NK-92 (cell line): ENCODE data around the gene MINDY4.

ENCODE experiments used
- DNase-seq: peaks from one replicate; lab custom pipeline; 2025; ENCODE audit not compliant: unreplicated experiment; lab: John Stamatoyannopoulos, UW

MINDY4 gene

DNA sequence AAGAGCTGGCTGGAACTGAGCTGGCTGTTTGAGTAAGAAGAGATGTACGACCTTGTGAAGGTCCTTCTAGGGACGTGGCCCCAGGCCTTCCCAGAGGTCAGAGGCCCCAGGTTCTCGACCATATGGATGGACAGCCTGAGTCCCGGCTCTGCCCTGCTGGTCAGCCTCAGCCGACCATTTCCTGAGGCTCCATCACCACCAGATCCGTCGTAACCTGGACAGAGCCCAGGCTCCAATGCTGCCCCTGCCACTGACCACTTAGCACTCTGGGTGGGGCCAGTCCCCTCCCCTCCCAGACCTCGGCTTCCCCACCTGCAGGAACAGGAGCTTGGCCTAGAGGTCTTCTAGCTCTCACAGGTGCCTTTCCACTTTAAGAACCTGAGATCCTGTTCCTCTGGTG lies 29.9 kb upstream of the MINDY4 start:
- DNase-seq: no peak

DNA sequence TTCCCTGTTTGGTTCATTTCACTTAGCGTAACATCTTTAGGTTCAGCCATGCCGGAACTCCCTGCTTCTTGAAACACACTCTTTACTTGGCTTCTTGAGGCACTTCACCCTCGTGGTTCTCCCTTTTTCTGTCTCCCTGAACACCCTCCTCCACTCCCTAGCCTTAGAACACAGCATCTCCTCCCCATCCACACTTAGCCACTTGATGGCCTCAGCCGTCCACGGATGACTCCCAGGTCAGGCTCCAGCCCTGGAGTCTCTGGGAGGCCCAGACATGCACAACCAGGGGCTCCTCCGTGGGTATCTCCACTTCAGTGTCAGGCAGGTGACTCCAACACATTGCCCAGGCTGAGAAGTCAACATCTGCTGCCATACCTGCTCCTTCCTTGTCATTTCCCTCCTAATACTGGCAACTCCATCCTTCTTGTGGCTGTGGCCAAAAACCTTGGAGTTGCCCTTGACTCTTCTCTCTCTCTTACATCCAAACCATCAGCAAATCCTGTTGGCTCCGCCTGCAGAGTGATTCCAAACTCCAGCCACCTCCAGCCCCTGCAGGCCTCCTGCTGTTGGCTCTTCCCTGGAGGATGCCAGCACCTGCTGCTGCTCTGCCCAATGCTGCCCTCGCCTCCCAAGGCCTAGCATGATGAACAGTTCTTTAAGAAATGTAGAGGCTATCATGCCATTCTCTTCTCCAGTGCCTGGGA lies 27.7 kb upstream of the MINDY4 start:
- no peak for DNase-seq

DNA sequence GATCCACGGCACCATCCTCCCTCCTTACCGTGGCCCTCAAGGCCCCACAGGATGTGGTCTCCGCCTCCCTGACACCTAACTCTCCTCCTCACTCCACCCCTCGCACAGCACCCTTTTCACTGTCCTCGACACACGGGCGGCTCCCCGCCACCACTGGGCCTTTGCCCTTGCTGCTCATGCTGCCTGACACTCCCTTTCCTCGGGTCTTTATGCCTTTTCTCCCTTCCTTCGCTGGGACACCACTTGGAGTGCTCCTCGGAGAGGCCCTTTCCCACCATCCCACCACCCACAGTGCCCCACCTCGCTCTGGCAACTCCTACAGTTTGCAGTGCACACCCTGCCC lies 27.2 kb upstream of the MINDY4 start:
- DNase-seq: no peak

DNA sequence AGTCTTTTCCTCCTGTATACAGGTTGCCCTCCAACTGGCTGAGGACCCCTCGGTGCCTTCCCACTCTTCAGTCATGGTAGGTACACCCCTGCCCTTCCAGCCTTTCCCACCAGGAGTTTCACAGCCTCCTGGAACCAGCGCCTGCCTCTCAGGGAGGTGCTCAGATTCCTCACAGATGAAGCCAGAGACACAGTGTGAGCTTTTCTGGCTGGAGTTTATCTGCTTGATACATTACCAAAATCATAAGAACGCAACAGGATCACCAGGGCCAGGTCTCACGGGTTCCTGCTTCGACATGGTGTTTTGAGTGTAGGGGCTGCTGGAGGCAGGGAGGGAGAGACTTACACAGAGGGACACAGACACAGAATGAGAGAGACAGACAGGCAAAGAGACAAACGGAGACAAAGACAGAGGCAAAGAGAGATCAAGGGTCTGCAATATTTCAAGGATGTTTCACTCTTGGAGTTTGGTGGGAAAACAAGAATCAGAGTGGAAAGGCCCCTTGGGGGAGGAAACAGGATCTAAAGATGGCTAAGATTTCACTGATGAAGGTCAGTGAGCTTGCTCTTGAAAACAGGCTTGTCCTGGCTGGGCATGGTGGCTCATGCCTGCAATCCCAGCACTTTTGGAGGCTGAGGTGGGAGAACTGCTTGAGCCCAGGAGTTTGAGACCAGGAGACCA lies 25.8 kb upstream of the MINDY4 start:
- DNase-seq: no peak

DNA sequence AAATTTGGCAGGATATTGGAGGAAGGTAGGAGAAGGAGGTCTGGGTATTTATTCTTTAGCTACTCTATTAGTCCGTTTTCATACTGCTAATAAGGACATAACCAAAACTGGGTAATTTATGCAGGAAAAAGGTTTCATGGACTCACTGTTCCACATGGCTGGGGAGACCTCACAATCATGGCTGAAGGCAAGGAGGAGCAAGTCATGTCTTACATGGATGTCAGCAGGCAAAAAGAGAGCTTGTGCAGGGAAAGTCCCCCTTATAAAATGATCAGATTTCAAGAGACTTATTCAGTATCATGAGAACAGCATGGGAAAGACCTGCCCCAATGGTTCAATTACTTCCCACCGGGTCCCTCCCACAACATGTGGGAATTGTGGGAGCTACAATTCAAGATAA lies 21.2 kb upstream of the MINDY4 start:
- no peak for DNase-seq

DNA sequence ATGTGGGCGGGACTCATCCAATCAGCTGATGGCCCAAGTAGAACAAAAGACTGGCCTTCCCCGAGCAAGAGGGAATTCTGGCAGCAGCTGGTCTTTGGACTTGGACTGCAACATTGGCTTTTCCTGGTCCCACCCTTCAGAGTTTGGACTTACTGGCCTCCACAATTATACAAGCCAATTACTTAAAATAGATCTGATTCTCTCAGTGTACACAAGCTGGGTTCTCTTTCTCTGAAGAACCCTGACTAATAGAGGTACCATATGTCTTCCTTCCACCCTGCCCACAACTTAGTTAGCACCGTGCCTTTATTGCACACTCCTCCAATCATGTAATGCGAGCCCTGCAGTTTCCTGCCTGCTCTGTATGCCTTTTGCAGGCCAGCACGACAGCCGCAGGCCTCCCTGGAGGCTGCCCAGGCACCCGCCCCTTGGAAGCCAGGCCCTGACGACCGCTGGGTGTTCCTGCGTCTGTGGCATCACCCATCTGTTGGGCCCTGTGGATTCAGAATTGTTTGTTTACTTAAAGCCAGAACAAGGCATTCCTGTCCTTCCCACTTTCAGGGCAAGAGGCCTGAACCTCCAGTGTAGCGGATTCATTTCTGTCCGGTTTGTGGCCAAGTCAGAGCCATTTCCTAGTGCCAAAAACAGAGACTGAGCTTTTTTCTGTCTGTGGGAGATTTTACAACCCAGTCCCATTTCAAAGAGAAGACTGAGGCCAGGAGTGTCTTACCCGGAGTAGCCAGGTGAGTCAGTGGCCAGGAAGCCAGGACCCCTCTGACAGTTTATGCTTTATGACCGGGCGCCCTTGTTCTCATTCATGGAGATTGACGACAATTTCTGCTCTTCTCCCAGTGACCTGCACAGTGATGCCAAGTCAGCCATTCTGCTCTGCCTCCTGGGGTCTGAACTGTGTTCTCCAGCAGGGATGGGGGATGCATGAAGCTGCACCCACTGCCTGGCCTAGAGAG lies 20.2 kb upstream of the MINDY4 start:
- DNase-seq: no peak

DNA sequence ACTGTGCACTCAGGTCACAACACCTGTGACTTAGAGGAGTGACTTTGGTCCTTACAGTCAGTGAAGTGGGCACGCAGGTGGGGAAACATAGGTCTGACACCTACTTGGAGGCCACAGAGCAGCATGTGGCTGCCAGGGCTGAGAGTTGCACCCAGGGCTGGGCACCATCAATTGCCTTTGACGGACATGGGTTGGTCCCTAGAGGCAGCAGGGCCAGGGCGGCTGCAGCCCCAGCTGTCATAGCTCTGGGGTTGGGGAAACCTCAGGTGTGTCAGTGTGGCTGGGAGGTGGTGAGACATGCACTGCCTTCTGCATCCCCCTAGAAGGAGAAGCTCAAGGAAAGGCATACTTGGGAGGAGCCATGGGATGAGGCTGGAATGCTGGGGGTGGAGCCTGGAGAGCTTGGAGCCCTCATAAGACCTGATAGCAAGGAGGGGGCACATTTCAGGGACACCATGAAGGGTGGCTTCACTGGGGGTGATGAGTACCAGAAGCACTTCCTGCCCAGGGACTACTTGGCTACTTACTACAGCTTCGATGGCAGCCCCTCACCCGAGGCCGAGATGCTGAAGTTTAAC lies 19.4 kb upstream of the MINDY4 start, which contains the start of gene INMT:
TSS of gene INMT (plus strand) at position 440 of the 578 bp plus-strand sequence. CDS start at position 456, 16 bp downstream.
- no peak for DNase-seq

DNA sequence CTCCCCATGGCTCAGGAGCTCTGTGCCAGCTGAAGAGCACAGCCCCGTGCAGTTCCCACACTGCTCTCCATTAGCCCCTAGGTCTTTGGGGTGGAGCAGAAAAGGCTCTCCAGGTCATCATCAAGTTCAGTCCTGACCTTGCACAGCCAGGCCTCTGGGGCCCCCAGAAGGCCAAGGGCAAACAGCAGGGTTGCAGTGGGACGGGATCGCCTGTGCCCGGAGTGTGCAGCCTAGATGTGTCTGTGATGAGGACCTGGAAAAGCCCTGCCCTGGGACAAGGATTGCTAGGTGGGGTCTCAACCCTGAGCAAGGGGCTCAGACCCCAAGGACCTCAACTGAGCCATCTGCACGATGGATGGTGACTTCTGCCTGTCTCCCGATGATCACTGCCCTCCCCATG lies 18.7 kb upstream of the MINDY4 start:
- DNase-seq: no peak

DNA sequence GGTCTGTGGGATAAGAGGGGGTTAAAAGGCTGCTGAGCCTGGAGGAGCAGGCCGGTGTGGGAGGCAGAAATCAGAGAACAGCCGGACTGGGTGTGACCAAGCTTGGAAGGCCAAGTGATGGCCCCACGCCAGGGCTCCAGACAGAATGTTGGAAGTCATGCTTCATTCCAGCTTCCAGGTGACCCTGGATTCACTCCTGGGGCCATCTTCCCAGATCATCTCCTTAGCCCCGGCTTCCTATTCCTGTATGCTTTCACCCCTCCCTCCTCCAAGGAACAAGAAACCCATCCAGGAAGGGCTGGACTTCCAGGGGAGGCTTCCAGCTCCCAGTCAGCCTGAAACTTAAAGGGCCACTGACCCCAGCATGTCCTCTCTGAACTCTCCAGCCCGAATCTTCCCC lies 18.2 kb upstream of the MINDY4 start:
- no peak for DNase-seq

DNA sequence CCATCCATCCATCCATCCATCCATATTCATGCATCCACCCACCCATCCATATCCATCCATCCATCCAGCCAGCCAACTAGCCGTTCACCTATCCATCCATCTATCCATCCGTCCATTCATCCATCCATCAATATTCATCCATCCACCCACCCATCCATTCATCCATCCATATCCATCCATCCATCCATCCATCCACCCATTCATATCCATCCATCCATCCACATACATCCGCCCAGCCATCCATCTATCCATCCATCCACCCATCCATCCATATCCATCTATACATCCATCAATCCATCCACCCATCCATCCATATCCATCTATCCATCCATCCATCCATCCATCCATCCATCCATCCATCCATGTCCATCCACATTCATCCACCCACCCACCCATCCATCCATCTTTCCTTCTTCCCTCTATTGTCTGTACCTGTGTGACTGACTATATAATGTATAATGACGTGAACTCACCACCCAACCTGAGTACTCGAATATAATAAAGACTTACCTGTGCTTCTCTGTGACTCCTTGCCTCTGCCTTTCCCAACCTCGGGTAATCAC lies 16.8 kb upstream of the MINDY4 start:
- DNase-seq: no peak

DNA sequence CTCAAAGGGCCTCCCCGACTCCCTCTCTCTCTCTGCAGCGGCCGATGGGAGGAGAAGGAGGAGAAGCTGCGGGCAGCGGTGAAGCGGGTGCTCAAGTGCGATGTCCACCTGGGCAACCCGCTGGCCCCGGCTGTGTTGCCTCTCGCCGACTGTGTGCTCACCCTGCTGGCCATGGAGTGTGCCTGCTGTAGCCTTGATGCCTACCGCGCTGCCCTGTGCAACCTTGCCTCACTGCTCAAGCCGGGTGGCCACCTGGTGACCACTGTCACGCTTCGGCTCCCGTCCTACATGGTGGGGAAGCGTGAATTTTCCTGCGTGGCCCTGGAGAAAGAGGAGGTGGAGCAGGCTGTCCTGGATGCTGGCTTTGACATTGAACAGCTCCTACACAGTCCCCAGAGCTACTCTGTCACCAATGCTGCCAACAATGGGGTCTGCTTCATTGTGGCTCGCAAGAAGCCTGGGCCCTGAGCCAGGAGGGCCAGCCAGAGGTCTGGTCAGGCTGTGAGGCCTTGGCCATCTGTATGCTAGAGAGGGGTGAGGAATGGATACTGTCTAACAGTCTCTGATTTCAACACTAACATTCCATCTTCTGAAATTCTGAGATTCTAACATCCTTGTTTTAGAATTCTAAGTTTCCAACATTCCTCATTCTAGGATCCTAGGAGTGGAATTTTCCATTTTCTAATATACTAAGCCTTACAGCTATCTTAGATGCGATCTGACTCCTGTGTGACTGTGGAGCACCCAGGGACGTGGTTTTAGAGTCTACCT lies 15.6 kb upstream of the MINDY4 start:
- DNase-seq: no peak

DNA sequence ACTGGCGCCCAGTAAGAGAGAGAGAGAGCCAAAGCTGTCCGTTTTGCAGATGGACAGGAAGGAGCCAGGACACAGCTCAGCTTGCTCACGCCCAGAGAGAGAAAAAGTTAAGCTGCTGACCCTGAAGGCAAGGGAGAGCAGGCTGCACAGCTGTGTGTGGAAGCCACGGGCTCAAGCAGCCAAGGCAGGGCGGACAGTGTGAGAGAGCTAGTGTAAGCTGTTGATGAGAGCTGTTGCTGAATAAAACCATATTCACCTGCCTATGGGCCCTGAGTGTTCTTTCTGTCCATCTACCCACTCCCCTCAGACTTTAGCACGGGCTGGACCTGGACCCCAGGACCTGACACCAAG lies 13.9 kb upstream of the MINDY4 start:
- DNase-seq: no peak

DNA sequence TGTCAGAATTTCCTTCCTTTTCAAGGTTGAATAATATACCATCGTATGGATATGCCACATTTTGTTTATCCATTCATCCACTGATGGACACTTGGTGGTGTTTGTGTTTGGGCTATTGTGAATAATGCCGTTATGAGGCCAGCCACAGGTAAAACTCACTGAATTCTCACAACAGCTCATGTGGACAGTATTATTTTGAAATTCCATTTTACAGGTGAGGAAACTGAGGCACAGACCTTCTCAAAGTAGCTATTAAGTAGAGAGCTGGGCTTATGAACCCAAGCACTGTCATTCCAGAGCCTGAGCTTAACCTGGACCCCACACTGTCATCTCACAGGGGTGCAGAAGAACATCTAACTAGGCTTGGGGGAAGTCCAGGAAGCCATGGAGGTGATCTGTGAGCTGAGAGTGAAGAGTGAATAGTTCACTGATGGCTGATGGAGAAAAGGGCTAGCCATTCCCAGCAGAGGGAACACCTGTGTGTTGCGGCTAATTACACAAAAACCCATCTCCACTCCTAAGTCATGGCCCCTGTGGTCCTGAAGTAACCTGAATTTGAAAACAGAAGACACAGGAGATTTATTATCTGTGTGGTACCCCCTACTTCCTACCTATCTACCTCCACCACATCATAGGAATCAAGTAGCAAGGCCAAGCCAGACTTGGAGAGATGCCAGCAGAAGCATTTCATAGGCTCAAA lies 10.6 kb upstream of the MINDY4 start:
- no peak for DNase-seq

DNA sequence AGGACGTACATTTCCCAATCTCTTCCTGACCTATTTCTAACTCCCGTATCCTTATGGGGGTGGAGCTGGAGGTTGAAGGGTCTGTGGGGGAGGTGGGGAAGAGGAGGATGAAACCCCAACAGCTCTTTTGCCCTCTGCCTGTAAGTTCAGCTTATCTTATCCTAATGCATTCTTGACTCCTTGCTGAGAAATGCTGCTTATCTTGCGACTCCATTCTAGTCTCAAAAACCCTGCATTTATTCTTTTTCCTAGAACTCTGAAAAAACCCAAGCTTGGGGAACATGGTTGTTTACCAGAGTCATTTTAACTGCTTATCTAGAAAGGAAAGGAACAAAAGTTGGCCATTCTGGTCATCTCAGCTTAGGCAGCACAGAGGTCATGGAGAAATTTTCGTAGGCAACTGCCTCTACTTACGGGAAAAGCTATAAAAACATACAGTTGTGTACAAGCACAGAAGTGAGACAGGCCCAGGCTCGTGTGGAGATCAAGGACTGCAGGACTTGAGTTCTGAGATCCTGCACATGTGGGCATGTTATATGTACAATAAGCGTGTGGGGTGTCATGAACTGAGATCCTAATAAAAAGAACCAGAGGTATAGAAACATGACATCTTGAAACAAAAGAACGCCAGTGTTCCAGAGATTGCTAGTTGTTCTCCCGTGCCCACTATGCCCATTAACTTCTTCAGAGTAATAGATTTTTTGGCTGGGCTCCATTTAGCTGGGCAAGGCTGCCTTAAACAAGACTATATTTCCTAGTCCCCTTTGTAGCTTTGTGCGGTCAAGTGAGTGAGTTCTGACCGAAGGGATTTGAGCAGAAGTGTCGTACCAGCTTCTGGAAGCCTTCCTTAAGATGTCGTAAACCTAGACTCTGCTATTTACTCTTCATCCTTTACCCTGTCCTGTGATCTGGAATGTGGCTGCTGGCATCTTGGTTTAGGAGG lies 9.7 kb upstream of the MINDY4 start:
- DNase-seq: no peak

DNA sequence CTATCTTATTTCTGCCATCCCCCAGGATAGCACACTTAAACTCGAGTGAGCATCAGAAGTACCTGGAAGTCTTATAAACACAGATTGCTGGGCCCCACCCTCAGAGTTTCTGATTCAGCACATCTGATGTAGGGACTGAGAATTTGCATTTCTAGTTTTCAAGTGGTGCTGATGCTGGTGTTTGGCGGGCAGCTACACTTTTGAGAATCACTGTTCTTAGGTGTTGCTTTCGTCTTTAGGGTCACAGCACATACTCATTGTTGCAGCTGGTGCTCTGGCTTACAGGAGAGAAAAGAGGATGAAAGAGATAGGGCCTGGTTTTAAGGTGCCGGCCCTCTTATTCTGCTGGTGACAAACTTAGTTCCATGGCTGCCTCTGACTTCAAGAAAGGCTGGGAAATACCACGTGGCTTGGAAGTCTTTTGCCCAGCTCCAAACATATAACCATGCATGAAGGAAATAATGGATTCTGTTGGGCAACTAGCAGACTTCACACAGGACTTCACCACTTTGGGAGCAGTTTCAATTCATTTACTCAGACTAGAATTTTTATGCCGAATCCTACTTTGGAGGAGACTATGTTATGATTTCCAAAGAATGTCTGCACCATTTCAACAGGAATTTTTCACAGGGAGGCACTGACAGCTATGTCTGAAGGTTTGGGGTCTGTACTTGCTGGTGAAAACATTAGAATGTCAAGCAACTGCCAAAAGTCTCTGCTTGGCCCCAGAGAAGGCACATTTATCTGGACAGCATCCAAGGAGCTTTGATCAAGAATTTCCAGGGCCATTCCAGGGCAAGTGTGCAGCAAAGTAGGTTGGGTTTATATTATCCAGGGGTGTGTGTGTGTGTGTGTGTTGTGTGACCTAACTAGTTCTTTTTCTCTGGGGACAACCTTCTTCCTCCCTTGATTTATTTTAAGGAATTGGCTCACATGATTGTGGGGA lies 6.9 kb upstream of the MINDY4 start:
- no peak for DNase-seq

DNA sequence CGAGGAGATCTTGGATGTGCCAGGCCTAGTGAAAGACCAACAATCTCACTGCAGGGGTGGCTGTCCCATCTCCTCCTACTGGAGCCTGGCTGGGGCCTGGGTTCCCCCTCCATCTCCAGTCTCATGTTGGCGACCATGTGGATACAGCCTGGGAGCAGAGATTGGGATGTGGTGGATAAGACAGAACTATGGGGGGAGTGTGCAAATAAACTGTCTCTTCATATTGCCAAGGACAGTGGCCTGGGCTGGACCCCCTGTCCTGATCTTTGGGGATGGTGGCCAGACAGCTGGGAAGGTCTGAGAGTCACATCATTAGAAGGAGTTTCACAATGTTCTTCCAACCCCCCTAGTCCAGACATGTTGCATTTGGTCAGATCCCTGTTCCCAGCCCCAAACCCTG lies 5.8 kb upstream of the MINDY4 start:
- no peak for DNase-seq

DNA sequence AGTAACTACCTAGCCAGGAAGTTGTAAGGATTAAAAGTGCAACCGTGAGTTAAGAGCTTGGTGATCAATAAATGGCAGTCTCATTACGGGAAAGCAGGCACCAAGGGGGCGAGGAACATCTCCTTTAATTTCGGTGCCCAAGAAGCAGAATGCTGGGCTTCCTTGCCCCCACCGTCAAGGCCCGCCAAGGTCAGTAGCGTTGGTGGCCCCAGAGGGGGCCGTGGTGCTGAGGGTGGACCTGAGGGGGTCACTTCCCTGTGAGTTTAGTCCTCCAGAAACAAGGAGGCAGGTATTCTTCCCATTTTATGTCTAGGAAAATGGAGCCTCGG lies 408 bp upstream of the MINDY4 start:
- no peak for DNase-seq
